Keratinocyte (primary cell): ENCODE results near the gene RBP2. TPM values are rescaled to one million over a fixed set of nuclear protein-coding genes. Genes with fewer than 3 reads are reported as not detected.

Source experiments
- DNase-seq: peaks from one replicate; pipeline ENCODE4 v3.0.0-alpha.2; 2011; ENCODE audit warnings: low read depth, missing footprints, low spot score
- FAIRE-seq: peaks from 2 replicates; lab custom pipeline; 2011; peaks lifted over from hg19 to GRCh38; lab: Jason Lieb, UNC
- H2AFZ ChIP-seq: 2 replicates; pipeline ENCODE4 v1.6.0; 2012; ENCODE audit warnings: low read length, control low read depth, inconsistent platforms; ENCODE audit not compliant: control insufficient read depth
- H3K27ac ChIP-seq: 2 replicates; pipeline ENCODE4 v1.5.1; 2011; ENCODE audit warnings: low read length; ENCODE audit not compliant: control insufficient read depth, insufficient read depth
- H3K27me3 ChIP-seq: 3 replicates; pipeline ENCODE4 v1.6.0; 2011; ENCODE audit warnings: low read length; ENCODE audit not compliant: control insufficient read depth, insufficient read depth; ENCODE audit errors: extremely low read depth
- H3K36me3 ChIP-seq, 2 experiments: 2 replicates in 1 of 2; 3 replicates in 1 of 2; pipeline ENCODE4 v1.5.1; 2011; ENCODE audit warnings: low read length in 2 of 2, mild to moderate bottlenecking in 1 of 2; ENCODE audit not compliant: control insufficient read depth in 2 of 2, insufficient read depth in 2 of 2; ENCODE audit errors: extremely low read depth in 1 of 2
- H3K4me1 ChIP-seq: 3 replicates; pipeline ENCODE4 v1.5.1; 2011; ENCODE audit warnings: low read length; ENCODE audit not compliant: control insufficient read depth, insufficient read depth; ENCODE audit errors: extremely low read depth
- H3K4me2 ChIP-seq: 3 replicates; pipeline ENCODE4 v1.6.0; 2011; ENCODE audit warnings: low read depth, low read length; ENCODE audit not compliant: control insufficient read depth, insufficient read depth; ENCODE audit errors: extremely low read depth
- H3K4me3 ChIP-seq, 3 experiments: fragments of 200-600 bp in 1 of 3; sonication (generic) in 1 of 3; 2 replicates in 2 of 3; 3 replicates in 1 of 3; pipeline ENCODE4 v1.5.1; 2011 to 2016; ENCODE audit warnings: low read length in 3 of 3, mild to moderate bottlenecking in 3 of 3, control low read depth in 2 of 3, inconsistent platforms in 1 of 3, low read depth in 1 of 3, mixed read lengths in 1 of 3, mixed run types in 1 of 3, moderate library complexity in 1 of 3; ENCODE audit not compliant: control insufficient read depth in 2 of 3, insufficient read depth in 2 of 3; ENCODE audit errors: extremely low read depth in 1 of 3
- H3K79me2 ChIP-seq: 2 replicates; pipeline ENCODE4 v1.6.0; 2012; ENCODE audit warnings: low read length; ENCODE audit not compliant: control insufficient read depth, insufficient read depth
- H3K9ac ChIP-seq: 3 replicates; pipeline ENCODE4 v1.6.0; 2011; ENCODE audit warnings: low read length; ENCODE audit not compliant: control insufficient read depth, insufficient read depth; ENCODE audit errors: extremely low read depth
- H3K9me1 ChIP-seq: 3 replicates; pipeline ENCODE4 v1.6.0; 2011; ENCODE audit warnings: low read length; ENCODE audit not compliant: control insufficient read depth, insufficient read depth; ENCODE audit errors: extremely low read depth
- H3K9me3 ChIP-seq: 2 replicates; pipeline ENCODE4 v1.5.1; 2012; ENCODE audit warnings: low read depth, low read length; ENCODE audit not compliant: control insufficient read depth
- H4K20me1 ChIP-seq: 3 replicates; pipeline ENCODE4 v1.6.0; 2011; ENCODE audit warnings: low read length; ENCODE audit not compliant: control insufficient read depth, insufficient read depth; ENCODE audit errors: extremely low read depth
- CTCF ChIP-seq, 3 experiments: IDR thresholded peaks in 1 of 3; conservative IDR thresholded peaks in 1 of 3; optimal IDR thresholded peaks in 1 of 3; 2 replicates in 2 of 3; 3 replicates in 1 of 3; pipeline versions ENCODE3 to v1.5.1; 2011; ENCODE audit warnings: low read length in 3 of 3, mild to moderate bottlenecking in 3 of 3, moderate library complexity in 2 of 3, control low read depth in 1 of 3, inconsistent platforms in 1 of 3; ENCODE audit not compliant: insufficient read depth in 2 of 3; ENCODE audit errors: extremely low read depth in 1 of 3
- EZH2 ChIP-seq: IDR thresholded peaks from one replicate; pipeline ENCODE4 v1.6.1; 2012; ENCODE audit warnings: inconsistent platforms, mild to moderate bottlenecking, low read length, moderate library complexity
- dilution Hi-C: fragments of 300-500 bp; cut with MboI; formaldehyde crosslinking; loops from one replicate; pipeline ENCODE4 v1.7.0; 2020; ENCODE audit warnings: low sequenced_read_pairs; ENCODE audit not compliant: extremely low pct_ligation_motif_present
- polyA plus RNA-seq, 5 experiments: library from polyadenylated mRNA; depleted of rRNA in 3 of 5; stranded (reverse) in 3 of 5; stranded (forward) in 1 of 5; unstranded in 1 of 5; fragments of >200 nt; gene quantifications; 1 replicate in 1 of 5; 2 replicates in 3 of 5; 3 replicates in 1 of 5; pipeline versions ENCODE4 v1.2.1 to v1.2.3, GENCODE V29; 2011 to 2012; ENCODE audit warnings: missing spikeins in 2 of 5, low read depth in 1 of 5, low replicate concordance in 1 of 5

RBP2 gene
- polyA plus RNA-seq, 1 donor (not counting 4 experiments of a cell fraction or from before 2014, with no cell fraction given): not detected

- H3K27ac ChIP-seq: no peak overlapping the region
- TF ChIP-seq EZH2: no peak
- no peak for TF ChIP-seq CTCF (optimal IDR thresholded peaks at IDR 0.05 in 1 of 3, IDR thresholded peaks at IDR 0.05 in 1 of 3, conservative IDR thresholded peaks at IDR 0.05 in 1 of 3; ENCODE audit: extremely low read depth in 1 of 3, insufficient read depth in 2 of 3, low read length in 3 of 3)
- H4K20me1 ChIP-seq: no peaks in the 10 kb centered on the region
- FAIRE-seq (no peak), DNase-seq (no peak)
- no peak overlapping the region for H2AFZ ChIP-seq
- H3K79me2 ChIP-seq: no peaks in the 10 kb centered on the region
- dilution Hi-C loops: no loop called here
- H3K9ac ChIP-seq: no peak overlapping the region
- H3K27me3 ChIP-seq: no peaks in the 10 kb centered on the region
- H3K9me3 ChIP-seq: no peaks in the 10 kb centered on the region
- no peaks in the 10 kb centered on the region for H3K9me1 ChIP-seq
- H3K4me2 ChIP-seq: no peak overlapping the region
- H3K4me3 ChIP-seq: no peak overlapping the region
- H3K4me1 ChIP-seq: no peaks in the 10 kb centered on the region
- no peaks in the 10 kb centered on the region for H3K36me3 ChIP-seq
Observed at GRCh38 chr3:139514741-139515140, 38.4 kb upstream of the RBP2 start.

- dilution Hi-C loops: no loop called here
- TF ChIP-seq CTCF (optimal IDR thresholded peaks at IDR 0.05 in 1 of 3, IDR thresholded peaks at IDR 0.05 in 1 of 3, conservative IDR thresholded peaks at IDR 0.05 in 1 of 3; ENCODE audit: extremely low read depth in 1 of 3, insufficient read depth in 2 of 3, low read length in 3 of 3) (no peak), EZH2 (no peak)
- Histone ChIP-seq H2AFZ (no peak overlapping the region), H3K4me2 (no peak overlapping the region), H3K27me3 (no peaks in the 10 kb centered on the region), H3K9me3 (no peaks in the 10 kb centered on the region), H3K36me3 (no peaks in the 10 kb centered on the region), H3K9ac (no peak overlapping the region), H3K9me1 (no peaks in the 10 kb centered on the region), H3K79me2 (no peaks in the 10 kb centered on the region), H3K4me1 (no peaks in the 10 kb centered on the region), H4K20me1 (no peaks in the 10 kb centered on the region), H3K27ac (no peak overlapping the region), H3K4me3 (no peak overlapping the region)
- DNase-seq (no peak), FAIRE-seq (no peak)
Observed at GRCh38 chr3:139509631-139510030, 33.3 kb upstream of the RBP2 start.
